ENCODE data around the gene ZNF837. TPM values are rescaled to one million over a fixed set of nuclear protein-coding genes. Genes with fewer than 3 reads are reported as not detected.
A peak's percentile ranks its signal among the peaks of the same experiment; 100 is the strongest.
"Not testable (repeated sequence)": the region's sequence is repeated elsewhere in the genome, so short reads cannot be mapped to it uniquely, and the experiment has no call there.

ZNF837 gene
- total and polyA plus RNA-seq, 2 experiments from 2014 or later: 5.0 to 5.4 TPM

GRCh38 chr19:58408152-58409009, 27.6 kb upstream of the ZNF837 start, which contains the start of gene ZNF584:
Gene ZNF584, plus strand, starts transcription at chr19:58408649. Its CDS starts 499 bp downstream, at chr19:58409148.
- H3K79me2 ChIP-seq: peaks cover 40% of the 10 kb centered on the region
- H2AFZ ChIP-seq: peak within 1 kb of the TSS; percentile 98
- TF ChIP-seq EZH2phosphoT487 (IDR thresholded peaks at IDR 0.05; ENCODE audit: low read depth, severe bottlenecking, unreplicated experiment) (no peak), EZH2 (IDR thresholded peaks at IDR 0.05; ENCODE audit: borderline replicate concordance) (no peak)
- TF ChIP-seq, protein P1, sequence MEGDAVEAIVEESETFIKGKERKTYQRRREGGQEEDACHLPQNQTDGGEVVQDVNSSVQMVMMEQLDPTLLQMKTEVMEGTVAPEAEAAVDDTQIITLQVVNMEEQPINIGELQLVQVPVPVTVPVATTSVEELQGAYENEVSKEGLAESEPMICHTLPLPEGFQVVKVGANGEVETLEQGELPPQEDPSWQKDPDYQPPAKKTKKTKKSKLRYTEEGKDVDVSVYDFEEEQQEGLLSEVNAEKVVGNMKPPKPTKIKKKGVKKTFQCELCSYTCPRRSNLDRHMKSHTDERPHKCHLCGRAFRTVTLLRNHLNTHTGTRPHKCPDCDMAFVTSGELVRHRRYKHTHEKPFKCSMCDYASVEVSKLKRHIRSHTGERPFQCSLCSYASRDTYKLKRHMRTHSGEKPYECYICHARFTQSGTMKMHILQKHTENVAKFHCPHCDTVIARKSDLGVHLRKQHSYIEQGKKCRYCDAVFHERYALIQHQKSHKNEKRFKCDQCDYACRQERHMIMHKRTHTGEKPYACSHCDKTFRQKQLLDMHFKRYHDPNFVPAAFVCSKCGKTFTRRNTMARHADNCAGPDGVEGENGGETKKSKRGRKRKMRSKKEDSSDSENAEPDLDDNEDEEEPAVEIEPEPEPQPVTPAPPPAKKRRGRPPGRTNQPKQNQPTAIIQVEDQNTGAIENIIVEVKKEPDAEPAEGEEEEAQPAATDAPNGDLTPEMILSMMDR (IDR thresholded peaks at IDR 0.05; ENCODE audit: poor library complexity): peak; percentile 3
- H3K36me3 ChIP-seq (replicated peaks; ENCODE audit: insufficient read depth, low read depth): no peaks in the 10 kb centered on the region
- H3K27ac ChIP-seq: peak within 1 kb of the TSS; percentile 95
- no peaks in the 10 kb centered on the region for H3K9me3 ChIP-seq (ENCODE audit: low read depth)
- peak within 1 kb of the TSS; percentile 61 for H3K4me3 ChIP-seq
- 1% methylated on average over 84 of the region's 100 CpGs for WGBS (ENCODE audit: low lambda C conversion rate, missing lambda C conversion rate)
- H4K20me1 ChIP-seq (ENCODE audit: insufficient read depth, poor library complexity, severe bottlenecking): no peaks in the 10 kb centered on the region
- H3K4me1 ChIP-seq (ENCODE audit: insufficient read depth): peaks cover 8% of the 10 kb centered on the region
- H3K4me2 ChIP-seq: peak within 1 kb of the TSS; percentile 97
- H3K9me2 ChIP-seq (replicated peaks; ENCODE audit: insufficient read depth): no peaks in the 10 kb centered on the region
- peak; percentile 97 for DNase-seq (ENCODE audit: low spot score)
- H3K27me3 ChIP-seq: no peaks in the 10 kb centered on the region

DNA sequence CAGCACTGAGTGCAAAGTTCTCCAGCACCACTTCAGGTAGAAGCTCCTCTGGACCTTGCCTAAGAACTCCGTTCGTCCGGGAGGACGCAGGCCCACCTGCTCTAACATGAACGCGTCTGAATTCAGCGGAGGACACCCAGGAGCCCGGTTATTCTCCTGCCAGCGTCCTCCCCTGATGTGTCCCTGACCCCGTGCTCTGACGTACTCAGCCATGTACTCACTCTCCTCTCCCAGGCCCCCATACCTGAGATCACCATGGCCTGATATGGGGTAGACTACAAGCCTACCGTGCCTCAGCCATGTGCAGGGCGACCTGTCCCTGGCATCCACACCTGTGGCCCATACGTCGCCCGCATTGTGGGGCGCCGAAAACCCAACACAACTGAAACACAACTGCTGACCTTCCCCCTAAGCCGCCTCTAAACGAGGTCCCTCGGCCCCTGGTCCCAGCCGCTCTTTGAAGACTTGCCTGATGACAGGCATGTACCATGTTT, 26.9 kb upstream of the ZNF837 start:
- Histone ChIP-seq H3K9me2 (replicated peaks; ENCODE audit: insufficient read depth) (no peaks in the 10 kb centered on the region), H3K4me1 (ENCODE audit: insufficient read depth) (peaks cover 8% of the 10 kb centered on the region), H3K36me3 (replicated peaks; ENCODE audit: insufficient read depth, low read depth) (no peaks in the 10 kb centered on the region), H4K20me1 (ENCODE audit: insufficient read depth, poor library complexity, severe bottlenecking) (no peaks in the 10 kb centered on the region), H3K4me2 (peak overlapping the region; percentile 90), H3K27ac (peak overlapping the region; percentile 95), H3K9me3 (ENCODE audit: low read depth) (no peaks in the 10 kb centered on the region), H2AFZ (peak overlapping the region; percentile 65), H3K27me3 (no peaks in the 10 kb centered on the region), H3K4me3 (peak overlapping the region; percentile 61), H3K79me2 (peaks cover 45% of the 10 kb centered on the region)
- TF ChIP-seq, protein P1 (IDR thresholded peaks at IDR 0.05; ENCODE audit: poor library complexity): no peak
- TF ChIP-seq EZH2 (IDR thresholded peaks at IDR 0.05; ENCODE audit: borderline replicate concordance) (no peak), EZH2phosphoT487 (IDR thresholded peaks at IDR 0.05; ENCODE audit: low read depth, severe bottlenecking, unreplicated experiment) (no peak)
- 24% methylated on average over 22 of the region's 22 CpGs for WGBS (ENCODE audit: low lambda C conversion rate, missing lambda C conversion rate)
- DNase-seq (ENCODE audit: low spot score): peak; percentile 46

- peak; percentile 26 for DNase-seq (ENCODE audit: low spot score)
- TF ChIP-seq EZH2phosphoT487 (IDR thresholded peaks at IDR 0.05; ENCODE audit: low read depth, severe bottlenecking, unreplicated experiment) (no peak), EZH2 (IDR thresholded peaks at IDR 0.05; ENCODE audit: borderline replicate concordance) (no peak)
- TF ChIP-seq, protein P1 (IDR thresholded peaks at IDR 0.05; ENCODE audit: poor library complexity): peak; percentile 35
- peak overlapping the region; percentile 61 for H3K4me3 ChIP-seq
These were observed 26.2 kb upstream of the ZNF837 start for GRCh38 chr19:58406818-58407657.

DNA sequence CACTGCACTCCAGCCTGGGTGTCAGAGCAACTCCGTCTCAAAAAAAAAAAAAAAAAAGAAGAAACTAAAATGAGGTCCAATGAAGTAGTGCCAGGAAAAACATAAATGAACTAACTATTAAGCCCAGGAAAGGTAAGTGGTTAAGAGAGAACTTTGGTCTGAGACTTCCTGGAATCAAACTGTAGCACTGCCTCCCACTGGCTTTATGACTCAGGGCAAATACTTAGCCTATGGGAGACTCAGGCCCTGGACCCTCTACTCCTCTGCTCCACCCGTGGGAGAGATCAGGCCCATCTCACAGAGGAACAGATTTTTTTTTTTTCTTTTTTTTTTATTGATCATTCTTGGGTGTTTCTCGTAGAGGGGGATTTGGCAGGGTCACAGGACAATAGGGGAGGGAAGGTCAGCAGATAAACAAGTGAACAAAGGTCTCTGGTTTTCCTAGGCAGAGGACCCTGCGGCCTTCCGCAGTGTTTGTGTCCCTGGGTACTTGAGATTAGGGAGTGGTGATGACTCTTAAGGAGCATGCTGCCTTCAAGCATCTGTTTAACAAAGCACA, 23.2 kb upstream of the ZNF837 start:
- not testable (repeated sequence) for H3K27me3 ChIP-seq; H3K9me2 ChIP-seq (replicated peaks; ENCODE audit: insufficient read depth); H3K9me3 ChIP-seq (ENCODE audit: low read depth); H3K4me3 ChIP-seq; H4K20me1 ChIP-seq (ENCODE audit: insufficient read depth, poor library complexity, severe bottlenecking); H2AFZ ChIP-seq; H3K4me2 ChIP-seq; H3K36me3 ChIP-seq (replicated peaks; ENCODE audit: insufficient read depth, low read depth)
- DNase-seq (ENCODE audit: low spot score): peak; percentile 53
- Histone ChIP-seq H3K27ac (peak overlapping the region; percentile 58), H3K4me1 (ENCODE audit: insufficient read depth) (peaks cover 17% of the 10 kb centered on the region), H3K79me2 (peaks cover 30% of the 10 kb centered on the region)
- WGBS (ENCODE audit: low lambda C conversion rate, missing lambda C conversion rate): 68% methylated on average over 5 of the region's 5 CpGs

More at GRCh38 chr19:58406818-58407657, 26.2 kb upstream of the ZNF837 start:
- no peak overlapping the region for H2AFZ ChIP-seq
- WGBS (ENCODE audit: low lambda C conversion rate, missing lambda C conversion rate): 83% methylated on average over 10 of the region's 10 CpGs
- H3K36me3 ChIP-seq (replicated peaks; ENCODE audit: insufficient read depth, low read depth): no peaks in the 10 kb centered on the region
- H3K9me2 ChIP-seq (replicated peaks; ENCODE audit: insufficient read depth): no peaks in the 10 kb centered on the region
- peak overlapping the region; percentile 90 for H3K4me2 ChIP-seq
- H4K20me1 ChIP-seq (ENCODE audit: insufficient read depth, poor library complexity, severe bottlenecking): no peaks in the 10 kb centered on the region
- H3K9me3 ChIP-seq (ENCODE audit: low read depth): no peaks in the 10 kb centered on the region
- peaks cover 10% of the 10 kb centered on the region for H3K4me1 ChIP-seq (ENCODE audit: insufficient read depth)
- no peaks in the 10 kb centered on the region for H3K27me3 ChIP-seq
- H3K27ac ChIP-seq: peak overlapping the region; percentile 95
- H3K79me2 ChIP-seq: peaks cover 48% of the 10 kb centered on the region

Measured in hepatocyte (in vitro differentiated cells).